DMS114 treated with DMSO at 0.1 percent for 48 hours (cell line): ENCODE measurements around the gene ACP2.

ENCODE experiments used
- DNase-seq: peaks from one replicate; lab custom pipeline; 2025; ENCODE audit not compliant: unreplicated experiment; lab: John Stamatoyannopoulos, UW

ACP2 gene

GRCh38 chr11:47269002-47269828, 20.6 kb upstream of the ACP2 start:
- DNase-seq: peak; percentile 47

GRCh38 chr11:47268448-47269001, 19.9 kb upstream of the ACP2 start:
- no peak for DNase-seq

GRCh38 chr11:47267876-47268275, 19.3 kb upstream of the ACP2 start:
- DNase-seq: no peak

GRCh38 chr11:47264521-47264920, 15.9 kb upstream of the ACP2 start:
- DNase-seq: no peak

- no peak for DNase-seq
Observed at GRCh38 chr11:47264119-47264518, 15.5 kb upstream of the ACP2 start.

- DNase-seq: no peak
Observed at GRCh38 chr11:47261291-47261800, 12.7 kb upstream of the ACP2 start.

- DNase-seq: no peak
Observed at GRCh38 chr11:47260366-47260765, 11.8 kb upstream of the ACP2 start.

GRCh38 chr11:47259232-47259977, 10.8 kb upstream of the ACP2 start:
- peak; percentile 10 for DNase-seq

- no peak for DNase-seq
Observed at GRCh38 chr11:47258317-47258902, 9.8 kb upstream of the ACP2 start.

GRCh38 chr11:47257517-47258316, 9.1 kb upstream of the ACP2 start, which contains the start of gene NR1H3:
TSS of gene NR1H3 (plus strand) at chr11:47257996. CDS start at chr11:47259217, 1,221 bp downstream.
- DNase-seq: peak; percentile 10

GRCh38 chr11:47257177-47257516, 8.5 kb upstream of the ACP2 start:
- DNase-seq: no peak

- DNase-seq: no peak
Observed at GRCh38 chr11:47256374-47256773, 7.8 kb upstream of the ACP2 start.

GRCh38 chr11:47254386-47254785, 5.8 kb upstream of the ACP2 start:
- DNase-seq: no peak

- no peak for DNase-seq
Observed at GRCh38 chr11:47253660-47254059, 5.0 kb upstream of the ACP2 start.

GRCh38 chr11:47251751-47252150, 3.1 kb upstream of the ACP2 start:
- no peak for DNase-seq

GRCh38 chr11:47249378-47249715, 733 bp upstream of the ACP2 start:
- no peak for DNase-seq

GRCh38 chr11:47248304-47248663, 330 bp downstream of the ACP2 start:
- no peak for DNase-seq

- no peak for DNase-seq
Observed at GRCh38 chr11:47247502-47247901, 1.1 kb downstream of the ACP2 start.

GRCh38 chr11:47245611-47246357, 2.8 kb downstream of the ACP2 start:
- DNase-seq: no peak
